NB4 (cell line): ENCODE results near the gene BTBD9.

Experiments used
- DNase-seq: peaks from one replicate; pipeline ENCODE4 v3.0.0; 2010; ENCODE audit warnings: low read depth
- H3K4me3 ChIP-seq: one replicate; pipeline ENCODE4 v1.5.1; 2011; ENCODE audit warnings: mild to moderate bottlenecking, low read depth, low read length, moderate library complexity
- CTCF ChIP-seq: IDR thresholded peaks from one replicate; pipeline ENCODE4 v1.5.1; 2012; ENCODE audit warnings: low read depth, low read length
- MAX ChIP-seq: IDR thresholded peaks from 2 replicates; pipeline ENCODE4 v1.6.1; 2011; ENCODE audit warnings: low read depth, low read length
- MYC ChIP-seq: IDR thresholded peaks from 2 replicates; pipeline ENCODE4 v1.6.1; 2011; ENCODE audit warnings: low read depth, low read length
- POLR2A ChIP-seq: IDR thresholded peaks from 2 replicates; pipeline ENCODE4 v1.6.1; 2011; ENCODE audit warnings: mild to moderate bottlenecking; ENCODE audit not compliant: insufficient read length; ENCODE audit errors: extremely low read depth

BTBD9 gene

GRCh38 chr6:38588631-38589366 lies 50.9 kb downstream of the BTBD9 start:
- no peak for TF ChIP-seq MYC
- no peak for TF ChIP-seq CTCF
- no peak for TF ChIP-seq POLR2A
- TF ChIP-seq MAX, result no peak
- no peak overlapping the region for H3K4me3 ChIP-seq
- DNase-seq, result peak; percentile 5

- no peak for DNase-seq
- no peak for TF ChIP-seq POLR2A
- TF ChIP-seq CTCF, result no peak
- no peak for TF ChIP-seq MAX
- no peak for TF ChIP-seq MYC
- H3K4me3 ChIP-seq, result no peak overlapping the region
Observed at GRCh38 chr6:38587766-38588362, 51.9 kb downstream of the BTBD9 start.

- TF ChIP-seq MAX (no peak), MYC (no peak), POLR2A (no peak), CTCF (no peak)
- no peak overlapping the region for H3K4me3 ChIP-seq
- no peak for DNase-seq
Observed at GRCh38 chr6:38586992-38587391, 52.7 kb downstream of the BTBD9 start.

- no peak overlapping the region for H3K4me3 ChIP-seq
- DNase-seq, result no peak
- TF ChIP-seq POLR2A, result no peak
- TF ChIP-seq MYC, result no peak
- no peak for TF ChIP-seq MAX
- TF ChIP-seq CTCF, result no peak
Observed at GRCh38 chr6:38584731-38585130, 55.0 kb downstream of the BTBD9 start.

GRCh38 chr6:38583523-38583922 lies 56.2 kb downstream of the BTBD9 start:
- TF ChIP-seq MYC (no peak), CTCF (no peak), MAX (no peak), POLR2A (no peak)
- DNase-seq, result no peak
- no peak overlapping the region for H3K4me3 ChIP-seq
